PC-9 (cell line): ENCODE results near the gene NECTIN1. TPM values are rescaled to one million over a fixed set of nuclear protein-coding genes. Genes with fewer than 3 reads are reported as not detected.

Experiments
- Bru-seq: library from RNA; stranded (reverse); fragments of 400-500 nt; gene quantifications from one replicate; lab custom pipeline; 2021; lab: Mats Ljungman, UMichigan
- BruChase-seq, 2 experiments: library from RNA; stranded (reverse); fragments of 400-500 nt; gene quantifications; one replicate each; lab custom pipeline; 2021; lab: Mats Ljungman, UMichigan
- BruUV-seq: library from RNA; stranded (reverse); fragments of 400-500 nt; replicated peaks from 2 replicates; lab custom pipeline; 2021; lab: Mats Ljungman, UMichigan
- CTCF ChIA-PET: fragments of 300-600 bp; sonication (Branson Sonifier 250); formaldehyde crosslinking; loops from one replicate; lab custom pipeline; 2022; ENCODE audit warnings: antibody characterized with exemption; lab: Charles Lee
- POLR2A ChIA-PET: fragments of 300-600 bp; sonication (Branson Sonifier 250); formaldehyde crosslinking; loops from one replicate; lab custom pipeline; 2022; ENCODE audit warnings: antibody characterized with exemption; ENCODE audit not compliant: unreplicated experiment; lab: Charles Lee
- DNase-seq, 2 experiments: peaks; one replicate each; pipeline versions ENCODE4 v3.0.0 to v3.0.0-alpha.2; 2015 to 2022; ENCODE audit warnings: mixed read lengths in 1 of 2
- H2AFZ ChIP-seq: fragments of 200-600 bp; sonication (generic); 2 replicates; pipeline ENCODE4 v1.8.1; 2017; ENCODE audit warnings: antibody characterized with exemption
- H3F3A ChIP-seq: fragments of 200-600 bp; sonication (generic); 2 replicates; pipeline ENCODE4 v1.8.1; 2017; ENCODE audit warnings: antibody characterized with exemption, mild to moderate bottlenecking, low read depth; ENCODE audit not compliant: insufficient read depth
- H3K27ac ChIP-seq: fragments of 200-600 bp; sonication (generic); 2 replicates; pipeline ENCODE4 v1.6.1; 2016; ENCODE audit warnings: mixed run types
- H3K27me3 ChIP-seq: fragments of 200-600 bp; sonication (generic); 2 replicates; pipeline ENCODE4 v1.6.1; 2016; ENCODE audit warnings: low read depth, mixed run types; ENCODE audit not compliant: insufficient read depth
- H3K36me3 ChIP-seq: fragments of 200-600 bp; sonication (generic); 2 replicates; pipeline ENCODE4 v1.6.1; 2016; ENCODE audit warnings: low read depth, mixed run types
- H3K4me1 ChIP-seq: fragments of 200-600 bp; sonication (generic); replicated peaks from 2 replicates; pipeline ENCODE4 v1.6.1; 2016; ENCODE audit warnings: mixed run types; ENCODE audit not compliant: insufficient read depth
- H3K4me2 ChIP-seq: fragments of 200-600 bp; sonication (generic); 2 replicates; pipeline ENCODE4 v1.6.1; 2017; ENCODE audit warnings: mixed run types
- H3K4me3 ChIP-seq: fragments of 200-600 bp; sonication (generic); 2 replicates; pipeline ENCODE4 v1.6.1; 2016; ENCODE audit warnings: mixed run types
- H3K79me2 ChIP-seq: fragments of 200-600 bp; sonication (generic); 2 replicates; pipeline ENCODE4 v1.6.1; 2017; ENCODE audit warnings: low read depth, mixed run types
- H3K9me2 ChIP-seq: fragments of 200-600 bp; sonication (generic); 2 replicates; pipeline ENCODE4 v1.8.1; 2017; ENCODE audit warnings: mild to moderate bottlenecking; ENCODE audit not compliant: insufficient read depth
- H3K9me3 ChIP-seq: fragments of 200-600 bp; sonication (generic); 2 replicates; pipeline ENCODE4 v1.8.1; 2016; ENCODE audit warnings: low read depth; ENCODE audit not compliant: insufficient read depth
- H4K20me1 ChIP-seq: fragments of 200-600 bp; sonication (generic); 2 replicates; pipeline ENCODE4 v1.8.1; 2017; ENCODE audit not compliant: insufficient read depth
- CTCF ChIP-seq: fragments of 200-600 bp; sonication (generic); conservative IDR thresholded peaks from 2 replicates; pipeline ENCODE4 v1.6.1; 2017; ENCODE audit warnings: mixed run types, antibody characterized with exemption, mild to moderate bottlenecking, moderate library complexity
- EZH2 ChIP-seq: fragments of 200-600 bp; sonication (generic); IDR thresholded peaks from 2 replicates; pipeline ENCODE4 v1.8.0; 2017; ENCODE audit warnings: antibody characterized with exemption, low read depth
- intact Hi-C: fragments of 100-400 bp; cut with micrococcal nuclease; formaldehyde crosslinking; loops from one replicate; pipeline ENCODE4 v1.10.0; 2022; ENCODE audit not compliant: unreplicated experiment
- long read RNA-seq: library from polyadenylated mRNA; stranded (forward); transcript quantifications from one replicate; pipeline ENCODE4 v2.0.0, GENCODE V29; 2022
- total RNA-seq: library from RNA; stranded (reverse); gene quantifications from 2 replicates; pipeline ENCODE4 v1.2.3, GENCODE V29; 2021

The NECTIN1 gene, protein sequence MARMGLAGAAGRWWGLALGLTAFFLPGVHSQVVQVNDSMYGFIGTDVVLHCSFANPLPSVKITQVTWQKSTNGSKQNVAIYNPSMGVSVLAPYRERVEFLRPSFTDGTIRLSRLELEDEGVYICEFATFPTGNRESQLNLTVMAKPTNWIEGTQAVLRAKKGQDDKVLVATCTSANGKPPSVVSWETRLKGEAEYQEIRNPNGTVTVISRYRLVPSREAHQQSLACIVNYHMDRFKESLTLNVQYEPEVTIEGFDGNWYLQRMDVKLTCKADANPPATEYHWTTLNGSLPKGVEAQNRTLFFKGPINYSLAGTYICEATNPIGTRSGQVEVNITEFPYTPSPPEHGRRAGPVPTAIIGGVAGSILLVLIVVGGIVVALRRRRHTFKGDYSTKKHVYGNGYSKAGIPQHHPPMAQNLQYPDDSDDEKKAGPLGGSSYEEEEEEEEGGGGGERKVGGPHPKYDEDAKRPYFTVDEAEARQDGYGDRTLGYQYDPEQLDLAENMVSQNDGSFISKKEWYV
- total RNA-seq: 17.6 and 21.5 TPM in 2 replicates
- percentile 38 among the genes with signal in this experiment for Bru-seq, nascent RNA
- percentile 35 among the genes with signal in this experiment for BruChase-seq, experiment 1, labeled RNA remaining after a 2-hour chase
- BruChase-seq, experiment 2, labeled RNA remaining after a 6-hour chase: percentile 53 among the genes with signal in this experiment
- long read RNA-seq, partial matches to known transcripts: 1 of 22 reads
- long read RNA-seq, other reads (novel, unspliced or antisense): 20 of 22 reads

DNA sequence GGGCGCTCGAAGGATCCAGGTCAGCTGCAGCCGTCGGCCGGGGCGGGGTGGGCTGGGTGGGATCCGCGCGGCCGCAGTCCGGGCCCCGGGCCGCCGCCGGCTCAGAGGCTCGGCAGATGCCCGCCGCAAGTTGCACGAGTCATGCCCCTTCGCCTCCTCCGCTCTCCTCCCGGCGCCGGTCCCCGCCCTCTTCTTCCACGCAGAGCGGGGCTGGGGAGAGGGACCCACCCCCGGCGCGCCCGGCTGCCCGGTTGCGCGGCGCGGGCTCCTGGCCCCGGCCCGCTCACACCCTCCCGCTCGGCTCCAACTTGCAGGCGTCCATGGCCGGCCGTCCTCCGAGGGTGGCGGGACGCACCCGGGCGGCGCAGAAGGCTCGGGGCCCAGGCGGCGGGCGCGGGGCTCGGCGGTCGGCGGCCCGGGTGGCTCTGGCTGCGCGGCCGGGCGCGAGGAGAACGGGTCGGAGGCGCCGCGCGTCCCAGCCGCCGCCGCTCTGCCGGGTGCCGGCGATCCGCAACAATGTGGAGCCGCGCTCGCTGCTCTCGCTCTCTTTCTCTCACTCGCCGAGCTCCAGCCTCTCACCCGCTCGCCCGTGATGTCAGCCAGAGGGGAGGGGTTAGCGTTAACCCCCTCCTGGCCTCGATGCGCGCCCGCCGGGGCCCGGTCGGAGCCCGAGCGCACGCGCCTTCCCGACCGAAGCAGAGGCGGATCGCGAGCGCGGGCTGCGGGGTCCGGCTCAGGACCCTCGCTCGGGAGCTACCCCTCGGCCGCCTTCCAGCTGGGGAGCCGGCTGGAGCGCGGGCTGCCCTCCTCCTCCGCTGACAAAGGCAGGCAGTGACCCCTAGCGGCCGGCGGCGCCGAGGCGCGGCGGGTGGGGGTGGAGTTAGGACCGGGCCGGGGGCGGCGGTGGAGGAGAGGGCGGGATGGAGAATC lies at the start of gene NECTIN1:
TSS of gene NECTIN1 (minus strand) at position 550 of the 930 bp plus-strand sequence. CDS start 647 bp downstream, outside the sequence.
- Histone ChIP-seq H3K27ac (no peak within 1 kb of the TSS), H3K9me3 (no peaks in the 10 kb centered on the region), H3K4me3 (peak within 1 kb of the TSS; percentile 93), H3K27me3 (0 out of 2 replicates have a peak, but pooled peaks cover 4% of the 10 kb centered on the region), H3F3A (no peaks in the 10 kb centered on the region), H3K4me2 (peak within 1 kb of the TSS; percentile 95), H4K20me1 (peaks cover 6% of the 10 kb centered on the region), H3K9me2 (no peaks in the 10 kb centered on the region), H3K4me1 (peaks cover 21% of the 10 kb centered on the region), H3K79me2 (peaks cover 37% of the 10 kb centered on the region), H3K36me3 (no peaks in the 10 kb centered on the region), H2AFZ (peak within 1 kb of the TSS; percentile 80)
- ChIA-PET POLR2A (interaction anchor here (0.5 to 0.6 kb wide), 2 partner anchors 253 to 379 kb away, joined by 3 to 6 read pairs; no protein-coding TSS in a partner anchor), CTCF (interaction anchor here (0.5 to 1.4 kb wide), 11 partner anchors 14 to 440 kb away, joined by 3 to 17 read pairs (median 3); no protein-coding TSS in a partner anchor)
- peak; percentile 99 for TF ChIP-seq CTCF
- no peak for TF ChIP-seq EZH2
- peak; percentile 80 to 82 for DNase-seq
- intact Hi-C loops: loop anchor here (1.0 to 5.0 kb wide), 4 partner anchors 32 to 248 kb away; no protein-coding TSS in a partner anchor
- BruUV-seq: no TSS peak

DNA sequence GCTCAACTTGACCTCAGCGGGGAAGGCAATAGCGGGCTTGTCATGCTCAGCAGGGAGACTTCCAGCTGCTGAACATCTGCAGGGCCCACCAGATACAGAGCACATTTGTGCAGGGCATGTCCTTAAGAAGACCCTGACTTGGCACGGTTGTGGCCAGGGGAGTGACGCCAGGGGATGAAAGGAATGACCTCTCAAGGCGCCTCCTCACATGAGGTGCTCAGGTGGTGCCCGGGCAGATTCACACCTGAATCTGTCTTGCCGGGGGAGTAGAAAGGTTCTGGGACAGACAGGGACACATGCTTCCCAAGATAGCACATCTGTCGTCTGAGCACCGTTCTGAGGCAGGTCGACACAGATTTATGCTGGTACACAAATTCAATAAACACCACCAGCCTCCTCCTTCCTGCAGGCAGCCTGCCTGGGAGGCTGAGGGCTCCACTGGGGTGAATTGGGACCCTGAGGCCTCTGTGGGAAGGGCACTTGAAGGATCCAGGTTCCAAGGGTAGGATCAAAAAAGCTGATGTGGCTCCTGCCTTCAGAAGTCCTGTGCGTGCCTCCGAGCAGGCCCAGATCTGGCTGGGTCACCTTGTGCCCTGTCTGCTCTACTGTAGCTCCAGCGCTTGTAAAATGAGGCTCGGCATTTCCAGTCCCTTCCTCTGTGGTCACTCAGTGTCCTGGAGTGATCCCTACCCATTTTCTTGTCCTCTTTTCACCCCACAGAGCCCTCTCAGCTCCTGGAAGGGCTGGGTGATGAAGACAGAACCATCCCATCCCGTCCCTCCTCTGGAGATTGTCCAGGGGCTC lies 49.6 kb upstream of the NECTIN1 start:
- no peak overlapping the region for H3K27ac ChIP-seq
- peaks cover 91% of the 10 kb centered on the region for H3K27me3 ChIP-seq
- no peaks in the 10 kb centered on the region for H3F3A ChIP-seq
- no peak for TF ChIP-seq EZH2
- no peak for TF ChIP-seq CTCF
- H3K4me1 ChIP-seq: no peaks in the 10 kb centered on the region
- BruUV-seq: no TSS peak
- CTCF ChIA-PET: no interaction called here
- POLR2A ChIA-PET: no interaction called here
- H2AFZ ChIP-seq: no peak overlapping the region
- no peaks in the 10 kb centered on the region for H4K20me1 ChIP-seq
- H3K36me3 ChIP-seq: no peaks in the 10 kb centered on the region
- no peak overlapping the region for H3K4me3 ChIP-seq
- no peak overlapping the region for H3K4me2 ChIP-seq
- no peaks in the 10 kb centered on the region for H3K79me2 ChIP-seq
- DNase-seq: no peak
- H3K9me3 ChIP-seq: no peaks in the 10 kb centered on the region; the same call in 1 of the 2 replicates
- H3K9me2 ChIP-seq: no peaks in the 10 kb centered on the region
- intact Hi-C loops: no loop called here
